HepG2 (cell line): ENCODE results near the gene TEKT5. TPM values are rescaled to one million over a fixed set of nuclear protein-coding genes. Genes with fewer than 3 reads are reported as not detected.

Source experiments
- GLMP ChIP-seq: sonication (generic); formaldehyde crosslinking; IDR thresholded peaks from 2 replicates; pipeline ENCODE4 v1.9.0; 2021; ENCODE audit warnings: missing genetic modification reagents, mild to moderate bottlenecking, borderline replicate concordance
- HOXA3 ChIP-seq: sonication (generic); formaldehyde crosslinking; IDR thresholded peaks from 2 replicates; pipeline ENCODE4 v1.5.0; 2020; ENCODE audit warnings: missing genetic modification reagents
- NPAS2 ChIP-seq: sonication (generic); formaldehyde crosslinking; IDR thresholded peaks from 2 replicates; pipeline ENCODE4 v1.8.0; 2022; ENCODE audit warnings: mild to moderate bottlenecking, missing genetic modification reagents, borderline replicate concordance
- NR2F6 ChIP-seq, 2 experiments: IDR thresholded peaks; 2 replicates each; pipeline ENCODE4 v1.6.1; 2016; ENCODE audit warnings: antibody characterized with exemption in 1 of 2, mild to moderate bottlenecking in 1 of 2
- PPARG ChIP-seq: conservative IDR thresholded peaks from 2 replicates; pipeline ENCODE4 v1.6.1; 2016; ENCODE audit warnings: missing biosample characterization, missing genetic modification reagents
- RBFOX2 ChIP-seq: fragments of 200-400 bp; formaldehyde crosslinking; IDR thresholded peaks from 2 replicates; pipeline ENCODE4 v1.6.1; 2017; ENCODE audit warnings: low read depth, mild to moderate bottlenecking, low read length
- RFXANK ChIP-seq: IDR thresholded peaks from 2 replicates; pipeline ENCODE4 v1.6.1; 2016
- SAFB2 ChIP-seq: sonication (generic); formaldehyde crosslinking; IDR thresholded peaks from 2 replicates; pipeline ENCODE4 v1.5.1; 2020; ENCODE audit warnings: missing genetic modification reagents, low read depth, mild to moderate bottlenecking, borderline replicate concordance
- STAG1 ChIP-seq: sonication (generic); formaldehyde crosslinking; IDR thresholded peaks from 2 replicates; pipeline ENCODE4 v1.4.0; 2020; ENCODE audit warnings: missing genetic modification reagents
- TBX2 ChIP-seq: sonication (generic); formaldehyde crosslinking; IDR thresholded peaks from 2 replicates; pipeline ENCODE4 v1.5.0; 2020; ENCODE audit warnings: missing genetic modification reagents, mild to moderate bottlenecking, borderline replicate concordance
- TRIM22 ChIP-seq: fragments of 450-650 bp; IDR thresholded peaks from 2 replicates; pipeline ENCODE4 v1.6.1; 2017
- ZBTB34 ChIP-seq: sonication (generic); formaldehyde crosslinking; IDR thresholded peaks from 2 replicates; pipeline ENCODE4 v1.8.0; 2022; ENCODE audit warnings: mild to moderate bottlenecking, missing genetic modification reagents
- ZKSCAN5 ChIP-seq: sonication (generic); formaldehyde crosslinking; IDR thresholded peaks from 2 replicates; pipeline ENCODE4 v1.5.1; 2020; ENCODE audit warnings: mild to moderate bottlenecking, missing genetic modification reagents
- ZNF225 ChIP-seq: sonication (generic); formaldehyde crosslinking; IDR thresholded peaks from 2 replicates; pipeline ENCODE4 v1.4.0; 2020; ENCODE audit warnings: mild to moderate bottlenecking, missing genetic modification reagents
- ZNF296 ChIP-seq: sonication (generic); formaldehyde crosslinking; conservative IDR thresholded peaks from 2 replicates; pipeline ENCODE4 v1.5.0; 2020; ENCODE audit warnings: mild to moderate bottlenecking, missing genetic modification reagents
- ZNF432 ChIP-seq: sonication (generic); formaldehyde crosslinking; IDR thresholded peaks from 2 replicates; pipeline ENCODE4 v1.5.0; 2020; ENCODE audit warnings: missing genetic modification reagents, mild to moderate bottlenecking, borderline replicate concordance
- ZSCAN20 ChIP-seq: sonication (generic); formaldehyde crosslinking; IDR thresholded peaks from 2 replicates; pipeline ENCODE4 v1.4.0; 2020; ENCODE audit warnings: missing genetic modification reagents, mild to moderate bottlenecking, borderline replicate concordance
- polyA plus RNA-seq, 8 experiments: library from polyadenylated mRNA; depleted of rRNA in 3 of 8; stranded (reverse) in 7 of 8; unstranded in 1 of 8; fragments of >200 nt; fragmentation: Illumina TruSeq in 4 of 8; extraction: Trizol in 4 of 8; gene quantifications; 2 replicates each; pipeline versions ENCODE4 v1.2.1 to v1.2.3, GENCODE V29; 2011 to 2016; ENCODE audit warnings: low read depth in 4 of 8, missing spikeins in 1 of 8, mixed read lengths in 1 of 8; ENCODE audit not compliant: insufficient read depth in 1 of 8
- total RNA-seq, 5 experiments: library from RNA; depleted of rRNA; stranded (reverse); fragments of >200 nt; fragmentation: Illumina TruSeq; extraction: Trizol; gene quantifications; 2 replicates each; pipeline ENCODE4 v1.2.3, GENCODE V29; 2016; ENCODE audit warnings: low read depth in 1 of 5
- TF ChIP-seq, protein P1 (sequence below): sonication (generic); formaldehyde crosslinking; IDR thresholded peaks from 2 replicates; pipeline ENCODE4 v1.8.0; 2022; ENCODE audit warnings: mild to moderate bottlenecking, missing genetic modification reagents, moderate library complexity
- TF ChIP-seq, protein P2 (sequence below), 2 experiments: fragments of 450-650 bp in 1 of 2; sonication (generic) in 1 of 2; formaldehyde crosslinking; IDR thresholded peaks; 2 replicates each; pipeline versions ENCODE4 v1.5.0 to v1.8.0; 2020 to 2022; ENCODE audit warnings: mild to moderate bottlenecking in 1 of 2, missing genetic modification reagents in 1 of 2

The TEKT5 gene
- total and polyA plus RNA-seq, 2 of the 13 experiments (the other 11 are each of a cell fraction or from before 2014, with no cell fraction given) = 0.16 TPM; not detected in 1

DNA sequence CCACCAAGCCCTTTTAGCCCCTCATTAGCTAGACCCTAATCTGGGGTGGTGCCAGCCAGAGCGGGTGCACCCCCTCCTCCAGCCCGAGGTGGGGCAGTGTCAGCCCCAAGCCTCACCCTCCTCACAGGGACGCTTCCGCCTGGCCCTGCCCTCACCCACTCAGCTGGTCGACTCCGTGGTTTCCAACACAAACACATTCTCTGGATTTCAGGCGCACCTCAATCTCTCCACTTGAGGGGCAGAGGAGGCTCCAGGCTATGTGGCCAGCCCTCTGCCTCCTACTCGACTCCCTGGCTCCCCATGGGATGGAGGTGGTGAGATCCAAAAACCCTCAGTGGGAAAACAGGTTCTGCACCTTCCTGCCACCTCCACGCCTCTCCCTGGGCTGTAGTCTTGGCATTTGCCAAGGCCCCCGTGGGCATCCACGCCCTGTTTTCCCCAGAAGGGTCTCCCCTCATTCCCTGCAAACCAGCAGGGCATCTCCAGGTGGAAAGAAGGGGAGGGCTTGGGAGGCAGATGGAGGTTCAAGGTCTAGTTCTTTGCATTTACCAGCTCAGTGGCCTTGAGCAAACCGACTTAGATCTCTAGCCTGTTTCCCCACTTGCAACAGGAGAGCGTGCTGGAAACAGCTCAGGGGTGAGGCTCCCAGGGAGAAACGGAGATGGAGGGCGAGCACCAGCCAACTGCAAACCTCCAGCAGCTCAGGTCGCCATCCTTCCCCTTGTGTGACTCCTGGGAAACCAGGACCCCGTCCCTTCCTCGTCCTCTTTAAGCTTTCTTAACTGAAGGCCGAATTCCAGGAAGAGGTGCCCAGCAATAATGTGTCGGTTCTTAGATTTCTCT lies 116.0 kb downstream of the TEKT5 start (continued):
- TF ChIP-seq TRIM22 = no peak
- TF ChIP-seq ZNF432 = no peak
- TF ChIP-seq ZSCAN20 (CRISPR knock-in tag) = no peak
- TF ChIP-seq TBX2 (CRISPR knock-in tag) = no peak
- no peak for TF ChIP-seq ZKSCAN5 (CRISPR knock-in tag)
- no peak for TF ChIP-seq NPAS2 (CRISPR knock-in tag)
- TF ChIP-seq RFXANK (CRISPR knock-in tag) = no peak
- TF ChIP-seq, protein P1, sequence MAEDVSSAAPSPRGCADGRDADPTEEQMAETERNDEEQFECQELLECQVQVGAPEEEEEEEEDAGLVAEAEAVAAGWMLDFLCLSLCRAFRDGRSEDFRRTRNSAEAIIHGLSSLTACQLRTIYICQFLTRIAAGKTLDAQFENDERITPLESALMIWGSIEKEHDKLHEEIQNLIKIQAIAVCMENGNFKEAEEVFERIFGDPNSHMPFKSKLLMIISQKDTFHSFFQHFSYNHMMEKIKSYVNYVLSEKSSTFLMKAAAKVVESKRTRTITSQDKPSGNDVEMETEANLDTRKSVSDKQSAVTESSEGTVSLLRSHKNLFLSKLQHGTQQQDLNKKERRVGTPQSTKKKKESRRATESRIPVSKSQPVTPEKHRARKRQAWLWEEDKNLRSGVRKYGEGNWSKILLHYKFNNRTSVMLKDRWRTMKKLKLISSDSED (CRISPR knock-in tag) = no peak
- TF ChIP-seq ZNF296 (CRISPR knock-in tag) = no peak
- peak; percentile 72; the same call in 1 of the 2 replicates for TF ChIP-seq HOXA3 (CRISPR knock-in tag)
- TF ChIP-seq GLMP (CRISPR knock-in tag) = no peak
- no peak for TF ChIP-seq RBFOX2
- TF ChIP-seq STAG1 (CRISPR knock-in tag) = 0 out of 2 replicates have a peak, but pooled peaks have one; percentile 17
- TF ChIP-seq SAFB2 = no peak
- TF ChIP-seq PPARG (CRISPR knock-in tag) = no peak
- no peak for TF ChIP-seq NR2F6 (IDR thresholded peaks at IDR 0.05)
- peak; percentile 48; the same call in 1 of the 2 replicates for TF ChIP-seq NR2F6 (CRISPR knock-in tag; IDR thresholded peaks at IDR 0.05)
- no peak for TF ChIP-seq ZBTB34 (CRISPR knock-in tag)
- TF ChIP-seq ZNF225 (CRISPR knock-in tag) = peak; percentile 78; the same call in 1 of the 2 replicates
- TF ChIP-seq, protein P2, sequence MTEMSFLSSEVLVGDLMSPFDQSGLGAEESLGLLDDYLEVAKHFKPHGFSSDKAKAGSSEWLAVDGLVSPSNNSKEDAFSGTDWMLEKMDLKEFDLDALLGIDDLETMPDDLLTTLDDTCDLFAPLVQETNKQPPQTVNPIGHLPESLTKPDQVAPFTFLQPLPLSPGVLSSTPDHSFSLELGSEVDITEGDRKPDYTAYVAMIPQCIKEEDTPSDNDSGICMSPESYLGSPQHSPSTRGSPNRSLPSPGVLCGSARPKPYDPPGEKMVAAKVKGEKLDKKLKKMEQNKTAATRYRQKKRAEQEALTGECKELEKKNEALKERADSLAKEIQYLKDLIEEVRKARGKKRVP (CRISPR knock-in tag; IDR thresholded peaks at IDR 0.05) = no peak
